Nephron (organoid): ENCODE results near the gene SEC63.
A peak's percentile ranks its signal among the peaks of the same experiment; 100 is the strongest.

Experiments used
- H3K27ac Mint-ChIP-seq, 3 experiments: 2 replicates each; pipeline ENCODE4 v1.8.0; 2020; ENCODE audit warnings: mixed read lengths in 3 of 3, mild to moderate bottlenecking in 2 of 3, moderate library complexity in 1 of 3
- H3K27me3 Mint-ChIP-seq: 2 replicates; pipeline ENCODE4 v1.8.0; 2021; ENCODE audit warnings: low read depth, mild to moderate bottlenecking, moderate library complexity, mixed read lengths
- H3K36me3 Mint-ChIP-seq: 2 replicates; pipeline ENCODE4 v1.8.0; 2020; ENCODE audit warnings: low read depth, mixed read lengths
- H3K4me1 Mint-ChIP-seq: 2 replicates; pipeline ENCODE4 v1.8.0; 2020; ENCODE audit warnings: mixed read lengths
- H3K4me3 Mint-ChIP-seq, 3 experiments: 2 replicates each; pipeline ENCODE4 v1.8.0; 2020; ENCODE audit warnings: mild to moderate bottlenecking in 3 of 3, mixed read lengths in 3 of 3, moderate library complexity in 2 of 3
- H3K9me3 Mint-ChIP-seq: 2 replicates; pipeline ENCODE4 v1.8.0; 2020; ENCODE audit warnings: mixed read lengths
- TF ChIP-seq, protein P1 (sequence below), 3 experiments: fragments of 200-600 bp; sonication (generic); IDR thresholded peaks; one replicate each; pipeline ENCODE4 v1.5.0; 2021; ENCODE audit warnings: antibody characterized with exemption in 3 of 3; ENCODE audit not compliant: unreplicated experiment in 3 of 3

Gene SEC63

GRCh38 chr6:107830060-107830459, 127.9 kb downstream of the SEC63 start:
- no peaks in the 10 kb centered on the region for H3K4me1 Mint-ChIP-seq
- no peaks in the 10 kb centered on the region for H3K9me3 Mint-ChIP-seq
- H3K27me3 Mint-ChIP-seq = no peaks in the 10 kb centered on the region
- TF ChIP-seq, protein P1, sequence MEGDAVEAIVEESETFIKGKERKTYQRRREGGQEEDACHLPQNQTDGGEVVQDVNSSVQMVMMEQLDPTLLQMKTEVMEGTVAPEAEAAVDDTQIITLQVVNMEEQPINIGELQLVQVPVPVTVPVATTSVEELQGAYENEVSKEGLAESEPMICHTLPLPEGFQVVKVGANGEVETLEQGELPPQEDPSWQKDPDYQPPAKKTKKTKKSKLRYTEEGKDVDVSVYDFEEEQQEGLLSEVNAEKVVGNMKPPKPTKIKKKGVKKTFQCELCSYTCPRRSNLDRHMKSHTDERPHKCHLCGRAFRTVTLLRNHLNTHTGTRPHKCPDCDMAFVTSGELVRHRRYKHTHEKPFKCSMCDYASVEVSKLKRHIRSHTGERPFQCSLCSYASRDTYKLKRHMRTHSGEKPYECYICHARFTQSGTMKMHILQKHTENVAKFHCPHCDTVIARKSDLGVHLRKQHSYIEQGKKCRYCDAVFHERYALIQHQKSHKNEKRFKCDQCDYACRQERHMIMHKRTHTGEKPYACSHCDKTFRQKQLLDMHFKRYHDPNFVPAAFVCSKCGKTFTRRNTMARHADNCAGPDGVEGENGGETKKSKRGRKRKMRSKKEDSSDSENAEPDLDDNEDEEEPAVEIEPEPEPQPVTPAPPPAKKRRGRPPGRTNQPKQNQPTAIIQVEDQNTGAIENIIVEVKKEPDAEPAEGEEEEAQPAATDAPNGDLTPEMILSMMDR (IDR thresholded peaks at IDR 0.05; ENCODE audit: unreplicated experiment in 3 of 3) = no peak
- no peaks in the 10 kb centered on the region for H3K36me3 Mint-ChIP-seq
- H3K27ac Mint-ChIP-seq = no peak overlapping the region
- H3K4me3 Mint-ChIP-seq = no peak overlapping the region

DNA sequence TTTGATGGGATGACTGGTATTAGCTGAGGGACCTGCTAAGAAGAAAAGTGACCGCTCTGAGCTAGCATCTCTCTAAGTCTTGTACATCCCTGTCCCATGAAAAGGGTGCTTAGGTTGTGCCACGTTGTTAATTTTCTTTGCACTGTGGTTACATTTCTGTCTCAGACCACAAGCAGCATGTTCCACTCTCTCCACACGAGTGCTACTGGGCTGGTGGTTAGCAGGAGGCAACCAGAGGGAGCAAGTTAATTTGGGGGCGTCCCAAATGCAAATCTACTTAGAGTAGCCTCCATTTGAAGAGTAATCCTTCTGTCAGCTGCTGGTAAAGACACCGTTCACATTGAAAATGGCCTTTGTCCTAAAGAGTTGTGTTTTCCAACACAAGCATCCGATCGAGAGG, 130.5 kb downstream of the SEC63 start:
- no peaks in the 10 kb centered on the region for H3K36me3 Mint-ChIP-seq
- TF ChIP-seq, protein P1 (IDR thresholded peaks at IDR 0.05; ENCODE audit: unreplicated experiment in 3 of 3) = no peak
- H3K27me3 Mint-ChIP-seq = peaks cover 7% of the 10 kb centered on the region
- peaks cover 5% of the 10 kb centered on the region for H3K4me1 Mint-ChIP-seq
- no peak overlapping the region for H3K27ac Mint-ChIP-seq
- H3K4me3 Mint-ChIP-seq = no peak overlapping the region
- no peaks in the 10 kb centered on the region for H3K9me3 Mint-ChIP-seq

DNA sequence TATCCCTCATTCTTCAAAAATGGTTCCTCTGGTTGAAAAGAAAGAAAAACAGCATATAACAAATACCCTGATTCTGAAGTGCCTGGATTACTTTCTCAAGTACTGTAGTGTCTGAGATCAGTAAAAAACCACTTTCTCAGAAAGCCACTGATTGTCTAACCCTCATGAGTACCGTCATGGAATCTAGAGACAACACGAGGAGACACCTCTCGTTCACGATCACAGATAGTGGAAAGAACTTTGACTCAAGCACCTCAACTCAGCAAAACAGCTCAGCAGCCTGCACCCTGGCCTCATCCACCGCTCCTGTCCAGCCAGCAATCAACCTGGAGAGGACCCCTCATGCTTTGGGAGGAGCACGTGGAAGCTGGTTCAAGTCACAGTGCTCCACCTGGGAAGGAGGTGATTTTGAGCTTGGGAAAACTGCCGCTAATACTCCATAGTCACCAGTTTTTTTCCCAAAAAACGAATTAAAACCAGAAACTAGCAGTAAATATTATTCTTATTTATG, 134.9 kb downstream of the SEC63 start:
- Mint-ChIP-seq H3K27ac (no peak overlapping the region), H3K27me3 (peaks cover 16% of the 10 kb centered on the region), H3K36me3 (no peaks in the 10 kb centered on the region), H3K4me3 (peak overlapping the region in 1 of 3 experiments; percentile 23), H3K9me3 (no peaks in the 10 kb centered on the region), H3K4me1 (peaks cover 49% of the 10 kb centered on the region)
- TF ChIP-seq, protein P1 (IDR thresholded peaks at IDR 0.05; ENCODE audit: unreplicated experiment in 3 of 3) = no peak

DNA sequence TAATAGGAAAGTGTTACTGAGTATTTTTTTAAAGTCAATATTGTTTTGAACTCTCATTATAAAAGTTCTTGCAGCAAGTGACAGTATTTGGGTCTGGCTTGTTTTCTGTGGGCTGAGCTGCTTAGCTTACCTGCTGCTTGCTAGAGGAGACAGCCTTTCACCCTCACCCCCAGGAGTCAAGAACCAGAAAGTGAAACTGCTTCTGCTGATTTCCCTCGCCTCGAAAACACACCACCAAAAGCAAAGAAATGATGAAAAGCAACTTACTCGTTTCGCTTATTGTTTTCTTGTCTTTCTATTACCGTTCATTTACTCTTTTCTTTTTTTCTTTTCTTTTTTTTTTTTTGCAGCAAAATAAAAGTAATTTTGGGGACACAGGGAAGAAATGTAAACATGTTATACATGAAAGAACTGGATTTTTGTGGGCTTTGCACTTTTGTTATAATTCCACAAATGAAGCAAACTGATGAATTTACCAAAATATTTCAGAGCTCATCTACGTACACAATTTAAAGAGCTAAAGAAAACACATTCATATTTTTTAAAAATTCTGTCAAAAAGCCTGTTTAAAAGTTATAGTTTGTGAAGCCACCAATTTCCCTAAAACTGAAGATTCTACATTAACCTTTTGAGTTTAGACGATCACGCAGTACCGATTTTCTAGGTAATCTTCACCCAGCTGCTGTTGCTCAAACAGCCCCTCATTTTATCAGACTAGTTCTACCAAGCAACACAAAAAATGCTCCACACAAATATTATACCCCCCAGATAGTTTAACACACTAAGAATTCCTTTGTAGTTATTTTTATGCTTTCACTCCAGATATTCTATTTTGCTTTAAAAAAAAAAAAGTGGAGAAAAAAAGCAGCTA, 135.6 kb downstream of the SEC63 start:
- Mint-ChIP-seq H3K27me3 (peaks cover 16% of the 10 kb centered on the region), H3K27ac (no peak overlapping the region), H3K4me3 (peak overlapping the region in 1 of 3 experiments; percentile 23), H3K36me3 (no peaks in the 10 kb centered on the region), H3K4me1 (peaks cover 54% of the 10 kb centered on the region), H3K9me3 (no peaks in the 10 kb centered on the region)
- TF ChIP-seq, protein P1 (IDR thresholded peaks at IDR 0.05; ENCODE audit: unreplicated experiment in 3 of 3) = no peak

- TF ChIP-seq, protein P1 (IDR thresholded peaks at IDR 0.05; ENCODE audit: unreplicated experiment in 3 of 3) = no peak
- Mint-ChIP-seq H3K4me1 (peaks cover 55% of the 10 kb centered on the region), H3K36me3 (no peaks in the 10 kb centered on the region), H3K4me3 (no peak overlapping the region), H3K27ac (peak overlapping the region in 1 of 3 experiments; percentile 21), H3K27me3 (peaks cover 16% of the 10 kb centered on the region), H3K9me3 (no peaks in the 10 kb centered on the region)
Measured at GRCh38 chr6:107821591-107821990, 136.4 kb downstream of the SEC63 start.
